NCI-H2081 treated with DMSO at 0.1 percent for 48 hours (cell line): ENCODE data around the gene LAMA4.

Source experiments
- DNase-seq: peaks from one replicate; lab custom pipeline; 2025; lab: John Stamatoyannopoulos, UW

The LAMA4 gene

DNA sequence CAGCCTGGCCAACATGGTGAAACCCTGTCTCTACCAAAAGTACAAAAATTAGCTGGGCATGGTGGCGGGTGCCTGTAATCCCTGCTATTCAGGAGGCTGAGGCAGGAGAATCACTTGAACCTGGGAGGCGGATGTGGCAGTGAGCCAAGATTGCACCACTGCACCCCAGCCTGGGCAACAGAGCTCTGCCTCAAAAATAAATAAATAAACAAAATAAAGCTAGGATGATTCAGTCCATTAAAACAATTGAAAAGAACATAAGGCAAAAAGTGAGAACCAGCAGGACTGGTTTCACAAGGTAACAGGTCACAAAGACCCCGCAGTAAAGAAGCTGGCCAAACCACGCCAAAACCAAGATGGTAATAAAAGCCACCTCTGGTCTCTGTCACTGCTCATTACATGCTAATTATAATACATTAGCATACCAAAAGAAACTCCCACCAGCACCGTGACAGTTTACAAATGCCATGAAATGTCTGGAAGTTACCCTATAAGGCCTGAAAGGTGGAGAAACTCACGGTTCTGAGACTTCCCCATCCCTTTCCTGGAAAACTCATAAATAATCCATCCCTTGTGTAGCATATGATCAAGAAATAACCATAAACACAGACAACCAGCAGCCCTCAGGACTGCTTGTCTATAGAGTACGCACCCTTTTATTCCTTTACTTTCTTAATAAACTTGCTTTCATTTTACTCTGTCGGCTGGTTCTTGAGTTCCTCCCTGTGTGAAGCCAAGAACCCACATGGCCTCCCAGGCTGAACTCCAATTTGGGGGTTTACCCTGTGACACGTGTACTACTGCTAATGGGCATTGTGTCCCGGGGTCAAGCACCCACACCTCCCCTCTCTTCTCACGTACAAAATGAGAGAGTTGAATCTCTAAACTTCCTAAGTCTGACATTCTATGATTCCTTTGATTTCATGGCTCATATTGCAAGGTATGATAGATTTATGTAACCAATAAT is 10.2 kb downstream of the LAMA4 start:
- DNase-seq, result no peak

DNA sequence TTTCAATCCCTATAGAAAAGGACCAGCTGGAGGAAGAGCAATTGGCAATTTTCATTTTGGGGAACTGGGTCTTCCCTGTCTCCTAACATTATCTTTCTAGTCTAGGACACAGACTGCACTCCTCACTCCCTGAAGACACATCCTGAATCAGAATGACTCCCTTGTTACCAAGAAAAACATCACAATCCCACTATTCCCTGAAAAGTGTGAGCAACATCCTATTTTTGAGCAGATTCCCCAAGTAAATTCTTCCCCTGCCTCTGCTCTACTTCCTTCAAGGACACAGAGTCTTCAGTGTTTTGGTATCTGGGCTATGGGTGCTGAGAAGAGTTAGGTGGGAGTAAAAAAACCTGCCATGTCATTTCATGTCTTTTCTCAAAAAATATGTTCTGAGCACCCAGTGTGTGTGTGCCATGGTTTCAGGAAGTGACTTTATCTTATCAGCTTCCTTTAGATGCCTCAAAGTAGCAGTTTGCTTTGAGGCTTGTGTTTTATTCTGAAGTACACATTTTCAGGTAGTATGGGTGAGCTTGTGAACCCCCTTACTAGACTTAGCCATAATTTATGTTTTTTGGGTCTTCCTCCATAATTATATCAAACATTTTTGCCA is 12.4 kb downstream of the LAMA4 start:
- DNase-seq, result no peak

DNA sequence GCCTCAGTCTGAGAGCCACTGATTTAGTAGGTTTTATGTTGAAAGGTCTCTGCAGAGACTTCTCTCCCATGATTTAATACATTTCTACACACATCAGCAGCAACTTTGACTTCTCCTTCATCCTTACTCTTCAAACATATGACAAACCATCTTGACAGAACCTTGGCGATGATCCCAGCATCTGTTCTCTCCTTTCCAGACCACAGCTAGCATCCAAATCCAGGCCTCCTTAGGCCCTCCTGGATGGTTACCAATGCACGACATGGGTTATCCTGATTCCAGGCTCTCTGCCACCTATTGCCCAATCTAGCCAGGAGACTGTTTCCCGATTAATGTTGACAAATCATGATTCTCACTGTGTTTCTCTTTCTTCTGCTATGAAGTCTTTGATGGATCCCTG is 16.8 kb downstream of the LAMA4 start:
- no peak for DNase-seq

DNA sequence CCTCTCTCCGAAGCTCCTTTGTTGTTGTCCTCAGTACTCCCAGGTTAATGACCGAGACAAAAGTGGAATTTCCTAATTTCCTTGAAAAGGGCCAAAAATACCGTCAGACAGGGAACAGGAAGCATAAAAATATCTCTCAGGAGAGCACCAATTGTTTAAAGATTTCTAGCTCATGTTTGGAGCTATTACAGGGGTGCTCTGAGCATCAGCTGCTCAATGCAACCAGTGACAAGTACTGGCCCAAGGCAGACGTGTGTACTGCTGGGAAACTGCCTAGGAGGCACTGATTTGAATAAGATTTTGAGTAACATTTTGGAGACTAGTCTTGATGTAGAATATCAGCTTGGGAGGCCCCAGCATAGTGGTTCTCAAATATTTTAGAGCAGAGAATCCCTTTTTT is 17.3 kb downstream of the LAMA4 start:
- DNase-seq, result no peak

DNA sequence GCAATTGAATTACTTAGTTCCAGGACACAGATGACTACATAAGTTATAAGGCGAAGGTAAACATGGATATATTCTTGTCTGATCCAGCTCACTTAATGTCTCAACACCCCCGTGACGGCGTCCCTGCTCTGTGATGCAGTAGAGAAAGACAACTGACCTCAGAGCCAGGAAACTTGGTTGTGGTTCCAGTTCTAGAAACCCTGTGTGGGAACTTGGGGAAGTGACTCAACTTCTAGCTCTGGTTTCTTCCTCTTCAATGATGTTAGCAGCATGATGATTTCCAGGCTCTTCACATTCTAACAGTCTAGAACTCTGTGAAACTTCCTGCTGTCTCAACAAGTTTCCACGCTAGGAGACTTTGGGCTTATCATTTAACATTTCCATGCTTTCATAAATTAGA is 18.4 kb downstream of the LAMA4 start:
- no peak for DNase-seq

DNA sequence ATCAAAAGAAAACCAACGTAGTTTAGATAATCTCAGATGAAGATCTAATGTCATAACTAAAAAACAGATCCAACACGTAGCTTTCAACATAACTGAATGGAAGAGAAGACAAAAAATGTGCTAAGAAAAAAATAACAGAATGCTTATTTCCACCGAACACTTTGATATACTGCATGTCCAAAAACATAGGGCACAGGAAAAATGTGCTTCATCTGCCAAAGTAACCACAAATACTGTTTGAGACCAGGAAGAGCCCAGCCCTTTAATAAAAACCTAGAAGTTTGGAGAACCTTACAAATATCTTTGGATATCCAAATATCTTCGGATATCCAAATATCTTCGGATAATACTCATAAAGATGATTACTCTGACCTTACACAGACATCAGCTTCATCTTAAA is 19.8 kb downstream of the LAMA4 start:
- DNase-seq, result no peak

DNA sequence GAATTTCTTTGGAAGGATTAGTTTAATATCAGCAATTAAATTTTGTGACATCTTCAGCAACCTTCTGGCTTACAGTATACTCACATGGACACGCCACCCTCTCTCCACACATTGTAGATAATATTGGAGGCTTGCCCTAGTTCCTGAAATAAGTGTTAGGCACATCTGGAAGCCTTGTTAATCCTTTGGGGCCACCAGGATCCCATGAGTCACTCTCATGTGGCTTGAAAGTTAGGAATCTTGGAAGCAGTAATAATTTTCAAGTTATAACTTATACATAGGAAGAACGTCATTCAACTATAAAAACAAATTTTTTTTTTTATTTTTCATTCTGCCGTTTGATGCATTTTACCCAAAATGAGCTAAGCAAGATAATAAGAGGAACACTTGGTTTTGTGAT is 20.5 kb downstream of the LAMA4 start:
- DNase-seq, result no peak

DNA sequence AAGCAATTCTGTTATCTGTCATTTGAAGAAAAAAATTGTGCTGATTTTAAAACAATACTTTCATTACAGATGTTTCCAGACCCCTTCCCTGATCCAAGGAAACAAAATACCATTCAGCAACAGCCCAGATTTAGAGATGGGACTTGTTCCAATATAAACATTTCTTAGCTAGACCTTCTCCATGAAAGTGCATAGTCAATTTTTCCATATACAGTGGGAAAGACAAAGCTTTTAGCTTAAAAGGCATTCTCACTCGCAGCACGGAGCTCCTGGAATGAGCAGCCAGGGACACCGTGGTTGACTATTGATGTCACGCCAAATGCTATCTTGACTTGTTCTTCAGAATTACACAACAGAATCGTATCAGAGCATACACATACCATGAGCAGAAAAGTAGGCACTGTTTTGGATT is 21.5 kb downstream of the LAMA4 start:
- no peak for DNase-seq

DNA sequence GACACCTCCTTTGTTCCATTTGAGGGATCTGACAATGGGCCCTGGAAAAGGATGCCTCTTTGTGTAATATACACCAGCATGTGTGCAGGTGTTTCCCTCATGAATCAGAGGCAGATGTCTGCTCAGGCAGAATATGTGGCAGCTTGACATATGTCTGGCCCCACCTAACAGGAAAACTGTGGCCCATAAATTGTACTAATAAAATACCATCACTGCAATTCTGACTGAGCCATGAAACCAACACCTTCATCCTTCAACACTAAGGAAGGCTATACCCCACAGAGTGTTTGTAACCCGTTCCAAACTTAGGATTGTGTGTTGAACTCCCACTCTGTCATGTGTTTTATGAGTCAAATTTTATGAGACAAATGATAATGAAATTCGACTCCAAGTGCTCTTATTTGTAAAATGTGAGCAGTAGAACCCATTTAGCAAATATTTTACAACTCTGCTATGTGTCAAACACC is 22.7 kb downstream of the LAMA4 start:
- no peak for DNase-seq

DNA sequence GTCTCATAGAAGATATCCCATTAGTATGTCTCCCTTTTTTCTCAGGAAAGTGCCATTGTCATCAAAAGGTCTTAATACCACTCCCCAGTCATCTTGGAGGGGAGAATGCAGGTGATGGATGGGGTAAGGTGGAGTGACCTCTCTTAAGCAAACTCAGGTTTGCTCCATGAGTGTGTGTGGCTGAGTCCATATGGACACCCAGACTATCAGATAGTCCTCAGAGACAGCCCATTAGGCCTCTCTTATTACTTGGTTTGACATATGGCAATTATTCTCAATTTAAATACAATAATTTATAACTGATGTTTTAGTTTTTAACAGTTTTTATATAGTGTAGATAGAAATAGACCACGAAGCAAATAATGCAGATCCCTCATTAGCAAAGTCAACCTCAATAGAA is 23.2 kb downstream of the LAMA4 start:
- DNase-seq, result no peak

DNA sequence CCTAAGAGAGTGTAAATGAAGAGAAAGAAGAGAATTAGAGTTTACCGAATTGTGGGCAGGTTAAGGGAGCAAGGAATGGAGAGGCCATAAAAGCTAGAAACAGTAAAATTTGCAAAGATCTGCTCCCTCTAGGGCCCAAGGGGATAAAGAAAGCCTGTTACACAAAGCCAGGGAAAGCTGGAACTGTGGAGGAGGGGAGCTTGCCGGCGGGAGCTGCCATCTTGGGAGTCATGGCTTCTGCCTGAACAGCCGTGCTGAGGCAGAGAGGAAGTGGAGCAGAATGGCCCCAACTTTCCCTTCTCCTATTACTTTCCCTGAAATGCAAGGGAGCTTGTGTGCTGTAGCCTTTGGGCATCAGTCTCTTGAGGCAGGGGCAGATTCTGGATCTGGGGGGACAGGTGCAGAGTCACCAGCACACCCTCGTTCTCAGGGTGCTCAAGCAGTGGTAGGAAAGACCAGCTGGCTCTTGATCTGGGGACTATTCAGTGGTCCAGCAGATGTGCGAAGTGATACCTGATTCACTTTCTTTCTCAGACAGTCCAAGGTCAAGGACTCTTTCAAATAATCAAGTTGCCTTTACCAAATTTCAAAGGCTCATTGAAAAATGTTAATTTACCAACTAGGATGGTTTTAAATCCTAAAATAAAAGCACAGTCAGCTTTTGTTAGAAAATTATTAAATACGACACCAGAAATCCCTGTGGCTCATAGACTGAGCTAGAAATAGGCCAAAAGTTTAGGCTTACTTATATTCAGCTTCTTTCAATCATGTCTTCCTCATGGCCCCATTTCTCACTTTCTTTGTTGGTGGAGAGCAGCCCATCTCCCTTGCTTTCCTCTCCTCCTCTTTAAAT is 25.7 kb downstream of the LAMA4 start:
- no peak for DNase-seq

DNA sequence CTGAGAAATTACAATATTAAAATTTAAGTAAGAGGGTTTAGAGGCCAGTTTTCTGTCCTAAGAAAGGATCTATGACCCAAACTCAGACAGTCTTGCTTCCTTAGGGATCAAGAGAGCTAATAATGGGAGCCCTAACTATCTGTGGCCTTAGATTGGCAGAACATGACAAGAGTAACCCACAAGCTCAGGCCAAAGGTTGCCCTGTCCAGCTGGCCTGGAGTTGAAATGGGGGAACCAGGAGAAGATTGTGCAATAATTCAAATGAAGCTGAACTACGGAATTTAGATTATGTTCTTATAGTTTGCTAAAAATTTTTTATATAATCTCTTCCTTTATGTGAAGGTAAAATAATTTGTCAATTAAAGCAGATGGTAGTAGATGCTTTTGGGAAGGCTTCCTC is 26.4 kb downstream of the LAMA4 start:
- DNase-seq, result no peak

DNA sequence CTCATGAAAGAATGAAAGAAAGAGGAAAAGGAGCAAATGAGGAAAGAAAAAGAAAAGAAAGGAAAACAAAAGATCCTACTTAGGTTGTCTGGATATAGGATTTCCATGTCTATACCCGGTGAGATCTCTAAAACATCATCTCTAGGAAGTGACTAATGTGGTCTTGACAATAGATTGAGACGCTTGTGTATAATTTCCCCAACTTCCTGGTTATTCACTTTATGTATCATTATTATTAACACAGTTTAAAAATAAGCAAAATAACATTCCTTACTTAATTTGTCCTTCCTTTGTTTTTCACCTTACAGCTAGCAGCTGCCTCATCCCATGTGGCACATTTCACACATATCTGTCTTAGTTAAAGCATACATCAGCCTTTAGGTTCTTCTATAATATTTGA is 27.0 kb downstream of the LAMA4 start:
- no peak for DNase-seq

DNA sequence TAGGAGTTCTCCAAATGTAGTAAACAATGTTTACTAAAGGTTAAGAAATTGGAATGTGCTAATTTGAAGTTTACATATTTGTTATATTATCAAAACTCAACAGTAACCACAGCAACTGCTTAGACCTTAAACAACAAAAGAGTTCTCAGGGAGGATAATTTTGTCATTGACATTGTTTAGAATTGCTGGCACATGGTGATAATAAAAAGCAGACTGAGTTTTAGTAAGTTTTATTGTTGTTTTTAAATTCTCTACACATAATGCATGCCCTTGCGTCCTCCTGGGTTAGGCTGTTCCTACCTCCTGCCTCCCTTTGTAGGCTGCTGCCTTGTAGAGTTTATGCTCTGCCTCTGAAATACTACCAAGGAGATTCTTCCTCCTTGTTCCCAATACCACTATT is 28.7 kb downstream of the LAMA4 start:
- DNase-seq, result no peak

DNA sequence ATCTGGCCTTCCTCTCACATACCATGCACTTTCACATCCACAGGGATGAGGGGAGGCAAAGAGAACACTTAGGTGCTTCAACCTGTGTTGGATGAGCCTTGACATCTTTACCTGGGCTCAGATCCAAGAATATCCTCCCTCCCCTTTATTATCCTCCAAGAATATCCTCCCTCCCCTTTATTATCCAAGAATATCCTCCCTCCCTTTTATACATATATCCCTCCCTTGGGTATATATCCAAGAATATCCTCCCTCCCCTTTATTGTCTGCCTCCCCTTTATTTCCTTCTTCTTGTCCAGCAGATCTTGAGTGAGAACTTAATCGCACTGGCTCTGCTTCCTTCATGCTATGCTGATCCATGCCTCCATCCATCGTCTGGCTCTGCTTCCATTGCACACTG is 30.3 kb downstream of the LAMA4 start:
- DNase-seq, result no peak

DNA sequence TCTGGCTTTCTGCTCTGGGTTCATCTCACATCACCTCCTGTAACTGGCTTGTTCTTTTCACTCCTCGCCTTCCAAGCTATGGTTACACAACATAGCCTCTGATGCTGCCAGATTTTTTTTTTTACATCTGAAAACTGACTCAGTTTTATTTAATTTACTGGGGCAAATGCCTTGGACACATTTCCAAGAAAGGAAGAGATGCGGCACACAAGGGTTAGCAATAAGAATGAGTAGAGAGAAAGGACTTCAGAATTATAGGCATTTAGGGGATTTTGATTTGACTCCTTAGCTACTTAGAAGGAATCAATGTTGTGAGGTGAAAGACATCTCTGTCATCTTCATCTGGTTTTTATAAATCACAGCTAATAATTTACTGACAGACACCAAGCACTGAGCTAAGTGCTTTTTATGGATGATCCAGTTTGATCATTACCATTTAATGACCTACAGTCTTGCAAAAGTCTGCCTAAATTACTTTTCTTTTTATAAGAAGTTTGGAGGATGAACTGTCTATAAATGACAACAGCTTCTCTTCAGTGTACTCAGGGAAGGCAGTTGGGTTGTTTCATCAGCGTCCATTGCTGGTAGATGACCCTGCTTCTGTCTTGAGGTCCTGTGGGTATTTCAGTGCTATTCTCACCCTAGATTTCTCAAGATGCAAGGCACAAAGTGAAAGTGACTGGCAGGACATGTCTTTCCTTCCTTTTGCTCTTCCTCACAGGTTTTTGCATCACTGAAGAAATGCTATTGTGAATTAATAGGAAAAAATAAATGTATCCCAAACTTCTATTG is 31.1 kb downstream of the LAMA4 start:
- DNase-seq, result no peak

DNA sequence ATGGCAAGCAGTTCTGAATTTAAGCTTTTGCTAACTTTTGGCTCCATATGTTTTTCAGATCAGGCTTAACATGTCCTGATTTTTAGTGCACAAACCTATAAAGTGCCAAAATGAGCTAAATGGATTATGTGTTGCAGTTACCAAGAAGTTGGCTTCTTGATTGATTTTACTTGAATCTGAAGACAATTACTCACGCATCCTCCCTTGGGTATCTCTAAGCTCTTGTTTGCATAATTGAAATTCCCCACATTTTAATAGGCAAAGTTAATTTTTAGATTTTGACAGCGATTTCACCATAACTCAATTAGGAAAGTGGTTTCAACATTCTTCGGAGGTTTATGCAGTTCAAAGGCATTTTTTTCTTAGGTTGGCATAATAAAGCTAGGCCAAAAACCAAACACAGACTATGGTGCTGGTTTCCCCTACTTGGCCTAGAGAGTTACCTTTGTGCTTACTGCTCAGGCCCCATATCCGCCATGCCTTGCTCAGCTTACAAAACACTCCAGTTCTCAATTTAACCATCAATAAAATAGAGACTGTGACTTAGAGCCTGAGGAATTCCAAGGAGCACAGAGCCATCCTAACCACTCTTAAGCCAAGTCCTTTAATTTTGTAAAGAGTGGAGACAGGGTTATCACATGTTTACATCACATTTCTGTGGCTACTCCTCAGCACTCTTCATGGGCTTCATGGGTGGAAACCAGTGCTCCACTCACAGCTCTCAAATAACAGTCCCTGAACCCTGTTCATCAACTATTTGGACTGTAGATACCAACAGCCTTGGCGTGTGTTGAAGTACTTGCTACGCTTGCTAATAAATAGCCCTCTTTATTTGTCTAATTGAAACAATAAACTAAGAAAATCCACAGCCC is 32.1 kb downstream of the LAMA4 start:
- DNase-seq, result no peak

DNA sequence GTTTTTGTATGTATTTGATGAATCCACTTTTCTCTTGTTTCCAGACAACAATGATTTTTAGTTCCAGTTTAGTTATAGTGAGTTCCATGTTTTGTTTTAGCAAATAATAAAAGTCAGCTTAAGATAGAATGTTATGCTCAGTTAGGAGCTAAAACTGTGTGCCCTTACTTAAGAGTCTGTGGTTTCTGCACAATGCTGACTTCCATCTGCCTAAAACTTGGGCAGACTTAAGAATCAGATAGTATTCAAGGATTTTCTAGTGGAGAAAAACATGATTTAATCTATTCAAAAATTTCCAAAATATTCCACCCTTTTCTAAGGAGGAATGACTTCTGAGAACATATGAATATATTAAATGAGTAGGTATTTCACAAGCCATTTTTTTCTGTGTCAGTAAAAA is 32.8 kb downstream of the LAMA4 start:
- DNase-seq, result no peak

DNA sequence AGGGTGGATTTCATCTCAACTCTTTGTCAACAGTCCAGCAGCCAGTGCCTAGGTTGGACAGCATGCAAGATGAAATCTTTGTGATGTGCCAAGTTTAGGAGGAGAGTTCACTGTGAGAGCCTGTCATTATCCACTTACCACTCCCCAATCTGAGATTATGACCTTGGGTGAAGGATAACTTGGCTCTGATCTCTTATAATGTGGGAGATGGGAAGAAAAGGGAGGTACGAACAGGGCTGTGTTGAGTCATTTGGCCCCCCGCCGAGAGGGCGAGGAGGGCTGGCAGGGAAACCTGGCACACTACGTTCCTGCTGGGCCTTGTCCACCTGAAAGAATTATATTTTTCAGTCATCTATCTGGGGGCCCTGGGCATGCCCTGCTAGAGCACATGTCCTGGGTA is 35.8 kb downstream of the LAMA4 start:
- no peak for DNase-seq

DNA sequence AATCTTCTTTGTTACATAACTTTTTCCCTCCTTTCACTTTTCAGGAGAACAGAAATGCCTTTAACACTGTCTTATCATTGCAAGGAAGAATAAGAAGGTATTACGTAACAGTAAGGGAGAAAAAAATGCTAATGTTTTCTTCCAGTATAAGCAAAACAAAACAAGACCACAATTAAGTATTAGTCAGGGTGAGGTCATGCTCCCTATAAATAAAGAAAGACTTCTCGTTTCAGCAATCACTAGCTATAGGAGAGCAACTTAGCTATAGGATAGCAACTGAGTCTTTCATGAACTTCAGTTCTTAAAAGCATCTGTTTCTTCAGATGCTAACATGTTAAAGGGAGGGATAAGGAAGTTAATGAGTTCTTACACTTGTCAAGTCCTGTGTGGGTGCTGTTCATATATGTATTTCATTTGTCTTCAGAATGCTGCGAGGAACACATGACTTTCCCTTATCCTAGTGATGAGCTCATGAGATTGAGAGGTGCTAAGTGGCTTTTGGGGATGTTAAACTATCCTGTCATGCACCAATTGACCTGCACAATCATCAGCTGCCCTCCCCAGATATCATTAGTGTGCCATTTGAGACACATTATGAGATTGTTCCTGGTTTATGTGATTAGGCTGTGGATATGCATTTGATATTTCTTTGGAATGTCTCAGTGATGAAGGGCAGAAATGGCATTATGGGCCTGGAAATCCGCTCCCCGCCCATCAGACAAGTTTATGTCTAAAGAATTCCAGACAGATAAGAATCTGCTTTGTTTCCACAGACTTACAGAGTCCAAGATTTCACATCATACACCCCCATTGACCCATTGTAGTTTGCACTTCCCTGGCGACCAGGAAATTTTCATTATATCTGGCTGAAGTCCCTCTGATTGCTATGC is 37.5 kb downstream of the LAMA4 start:
- no peak for DNase-seq
